ENCODE results near the gene HTRA2.
A peak's percentile ranks its signal among the peaks of the same experiment; 100 is the strongest.

Gene HTRA2

GRCh38 chr2:74496997-74497776 lies 32.5 kb upstream of the HTRA2 start:
- Mint-ChIP-seq H3K27me3 (peaks cover 6 to 47% of the 10 kb centered on the region in 2 donors), H3K4me1 (ENCODE audit: low read depth in 2 of 2) (peaks cover 19 to 23% of the 10 kb centered on the region in 2 donors), H3K4me3 (peak overlapping the region; percentile 82 to 93), H3K27ac (peak overlapping the region in 1 of 2 donors; percentile 81), H3K9me3 (no peaks in the 10 kb centered on the region), H3K36me3 (ENCODE audit: insufficient read depth) (peaks cover 12% of the 10 kb centered on the region)
- DNase-seq (no peak), ATAC-seq (replicated peaks) (no peak)

DNA sequence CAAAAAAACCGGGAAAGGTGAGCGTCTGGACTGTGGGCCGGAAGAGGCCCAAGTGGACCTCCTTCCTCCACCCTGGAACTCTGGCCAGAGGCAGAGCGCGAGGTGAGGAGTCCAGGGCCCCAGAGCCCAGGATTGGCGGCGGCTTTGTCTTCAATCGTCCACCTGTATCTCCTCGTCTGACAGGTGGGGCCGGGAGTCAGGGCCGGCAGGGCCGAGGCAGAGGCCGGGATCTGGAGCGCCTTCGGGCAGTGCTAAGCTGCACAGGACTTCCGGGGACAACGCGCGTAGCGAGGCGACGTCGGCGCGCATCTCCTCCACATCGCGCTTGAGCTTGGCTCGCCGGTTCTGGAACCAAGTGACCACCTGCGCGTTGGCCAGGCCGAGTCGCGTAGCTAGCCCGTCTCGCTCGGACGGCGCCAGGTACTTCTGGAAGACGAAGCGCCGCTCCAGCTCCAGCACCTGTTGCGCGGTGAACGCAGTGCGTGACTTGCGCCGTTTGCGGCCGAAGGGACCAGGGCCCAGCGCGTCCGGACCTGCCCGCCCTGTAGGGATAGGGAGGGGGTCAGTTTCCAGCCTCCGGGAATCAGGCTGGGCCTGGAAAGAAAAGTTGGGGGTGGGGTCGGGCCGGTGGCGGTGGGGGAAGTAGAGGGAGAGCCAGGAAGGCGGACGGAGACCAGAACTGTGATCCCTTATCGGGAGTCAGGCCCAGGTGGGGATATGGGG lies 31.8 kb upstream of the HTRA2 start:
- H3K36me3 Mint-ChIP-seq (ENCODE audit: insufficient read depth), result peaks cover 10% of the 10 kb centered on the region
- ATAC-seq (replicated peaks), result peak; percentile 55
- peaks cover 6 to 53% of the 10 kb centered on the region in 2 donors for H3K27me3 Mint-ChIP-seq
- peak overlapping the region in 1 of 2 donors; percentile 81 for H3K27ac Mint-ChIP-seq
- peak overlapping the region; percentile 82 to 93 for H3K4me3 Mint-ChIP-seq
- H3K4me1 Mint-ChIP-seq (ENCODE audit: low read depth in 2 of 2), result peaks cover 19 to 28% of the 10 kb centered on the region in 2 donors
- DNase-seq, result no peak
- H3K9me3 Mint-ChIP-seq, result no peaks in the 10 kb centered on the region

DNA sequence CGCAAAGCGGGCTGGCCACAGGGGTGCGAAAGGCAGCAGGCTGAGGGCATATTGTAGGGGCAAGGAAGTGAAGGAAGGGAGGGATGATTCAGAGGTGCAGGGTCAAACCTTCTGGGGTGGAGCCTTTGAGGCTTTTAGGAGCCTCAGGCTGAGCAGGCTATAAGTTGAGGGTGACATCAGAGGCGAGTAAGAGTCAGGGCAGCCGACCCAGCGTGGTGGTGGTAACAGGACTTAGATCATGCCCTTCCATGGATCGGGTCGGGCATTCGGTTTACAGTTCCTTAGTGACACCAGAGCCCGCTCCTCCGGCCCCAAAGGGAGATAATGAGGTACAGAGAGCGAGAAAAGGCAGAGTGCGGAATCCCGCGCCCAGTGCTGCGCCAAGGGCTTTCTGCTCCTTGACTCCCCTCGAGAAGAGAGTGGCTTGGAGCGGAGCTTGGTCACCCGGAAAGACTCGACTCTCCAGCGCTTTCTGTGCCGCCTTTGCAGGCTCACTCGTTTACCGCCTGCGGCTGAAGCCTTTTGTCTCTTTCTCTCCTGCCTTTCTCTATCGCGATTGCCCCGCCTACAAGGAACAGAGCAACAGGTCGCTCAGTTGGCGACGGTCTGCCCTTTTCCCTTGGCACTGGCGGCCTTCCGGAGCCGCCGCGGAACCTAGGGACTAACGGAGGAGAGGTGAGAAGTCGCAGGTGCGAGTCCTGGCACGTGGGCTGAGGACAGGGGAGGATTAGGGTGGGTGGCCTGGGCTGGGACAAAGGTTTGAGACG lies 31.1 kb upstream of the HTRA2 start:
- no peak for DNase-seq
- Mint-ChIP-seq H3K9me3 (no peaks in the 10 kb centered on the region), H3K4me1 (ENCODE audit: low read depth in 2 of 2) (peaks cover 19 to 34% of the 10 kb centered on the region in 2 donors), H3K36me3 (ENCODE audit: insufficient read depth) (peaks cover 8% of the 10 kb centered on the region), H3K27ac (peak overlapping the region; percentile 8 to 81), H3K4me3 (peak overlapping the region; percentile 82 to 93), H3K27me3 (peaks cover 6 to 56% of the 10 kb centered on the region in 2 donors)
- peak; percentile 39 for ATAC-seq (replicated peaks)

DNA sequence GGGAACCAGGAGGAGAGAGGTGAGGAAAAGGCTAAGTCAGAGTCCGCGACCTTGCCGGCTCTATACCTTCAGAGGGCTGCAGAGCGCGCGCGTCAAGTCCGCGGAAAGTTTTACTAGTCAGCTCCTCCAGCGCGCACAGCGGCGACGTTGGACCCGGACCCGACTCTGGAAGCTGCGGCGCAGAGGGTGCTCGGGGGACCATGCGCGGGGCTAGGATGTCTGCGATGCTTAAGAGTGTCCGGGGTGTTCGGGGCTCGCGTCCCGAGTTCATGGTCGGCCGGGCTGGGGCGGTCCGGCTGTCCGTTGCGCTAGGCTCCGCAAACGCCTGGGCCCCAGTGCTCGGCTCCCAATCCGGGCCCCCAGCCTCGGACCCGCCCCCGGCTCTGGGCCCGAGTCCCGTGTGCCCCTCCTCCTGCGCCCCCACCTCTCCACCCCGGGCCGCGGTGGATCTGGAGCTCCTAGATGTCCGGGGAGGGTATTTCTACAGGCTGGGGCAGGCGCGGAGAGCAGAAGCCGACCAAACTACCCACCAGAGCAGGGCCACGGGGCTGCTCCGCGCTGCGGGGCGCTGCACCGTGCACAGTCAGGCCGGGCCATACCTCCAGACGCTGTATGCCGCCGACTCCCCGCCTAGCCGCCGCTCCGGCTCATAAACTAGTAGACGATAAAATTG lies 30.3 kb upstream of the HTRA2 start, which contains the start of gene LBX2:
TSS of gene LBX2 (minus strand) at position 337 of the 673 bp plus-strand sequence. CDS start at position 271, 66 bp downstream.
- Mint-ChIP-seq H3K4me1 (ENCODE audit: low read depth in 2 of 2) (peaks cover 22 to 37% of the 10 kb centered on the region in 2 donors), H3K9me3 (no peaks in the 10 kb centered on the region), H3K27me3 (peaks cover 6 to 63% of the 10 kb centered on the region in 2 donors), H3K36me3 (ENCODE audit: insufficient read depth) (peaks cover 11% of the 10 kb centered on the region), H3K4me3 (peak within 1 kb of the TSS; percentile 82 to 93), H3K27ac (peak within 1 kb of the TSS; percentile 8 to 81)
- ATAC-seq (replicated peaks), result no peak
- DNase-seq, result no peak

DNA sequence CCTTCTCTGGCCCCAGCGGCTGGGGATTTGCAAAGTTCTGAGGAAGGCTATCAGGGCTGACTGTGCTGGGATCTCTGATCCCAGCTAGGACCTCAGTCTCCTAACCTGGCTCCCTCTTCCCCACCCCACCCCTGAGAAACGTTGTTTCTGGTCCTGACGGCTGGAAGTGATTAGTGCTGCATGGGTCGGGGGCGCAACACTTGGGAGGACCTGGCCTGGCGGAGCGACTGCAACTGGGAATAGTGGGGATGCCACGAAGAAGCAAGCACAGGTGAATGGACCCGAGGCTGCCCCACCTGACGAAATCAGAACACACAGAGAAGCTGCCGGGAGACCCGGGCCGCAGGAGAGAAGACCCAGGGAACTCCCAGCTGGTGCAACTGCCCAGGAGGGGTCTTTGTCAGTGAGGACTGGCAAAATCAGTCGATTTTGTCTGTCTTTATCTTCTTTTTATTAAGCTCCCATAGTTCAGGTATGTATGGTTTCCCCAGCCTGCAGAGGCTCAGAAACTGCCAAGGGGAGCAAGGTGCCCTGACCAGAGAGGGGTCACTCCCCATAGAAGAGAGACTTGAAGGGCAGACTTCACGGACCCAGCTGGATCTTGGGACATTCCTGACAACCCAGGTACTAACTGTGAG lies 29.7 kb upstream of the HTRA2 start:
- Mint-ChIP-seq H3K27me3 (peaks cover 6 to 68% of the 10 kb centered on the region in 2 donors), H3K36me3 (ENCODE audit: insufficient read depth) (peaks cover 17% of the 10 kb centered on the region), H3K9me3 (no peaks in the 10 kb centered on the region), H3K4me3 (peak overlapping the region in 1 of 2 donors; percentile 25), H3K27ac (no peak overlapping the region), H3K4me1 (ENCODE audit: low read depth in 2 of 2) (peaks cover 27 to 44% of the 10 kb centered on the region in 2 donors)
- DNase-seq (no peak), ATAC-seq (replicated peaks) (no peak)

- DNase-seq (no peak), ATAC-seq (replicated peaks) (no peak)
- Mint-ChIP-seq H3K4me3 (no peak overlapping the region), H3K27me3 (peaks cover 6 to 68% of the 10 kb centered on the region in 2 donors), H3K27ac (no peak overlapping the region), H3K36me3 (ENCODE audit: insufficient read depth) (peaks cover 22% of the 10 kb centered on the region), H3K9me3 (no peaks in the 10 kb centered on the region), H3K4me1 (ENCODE audit: low read depth in 2 of 2) (peaks cover 27 to 46% of the 10 kb centered on the region in 2 donors)
Measured at GRCh38 chr2:74500578-74500946, 29.2 kb upstream of the HTRA2 start.

DNA sequence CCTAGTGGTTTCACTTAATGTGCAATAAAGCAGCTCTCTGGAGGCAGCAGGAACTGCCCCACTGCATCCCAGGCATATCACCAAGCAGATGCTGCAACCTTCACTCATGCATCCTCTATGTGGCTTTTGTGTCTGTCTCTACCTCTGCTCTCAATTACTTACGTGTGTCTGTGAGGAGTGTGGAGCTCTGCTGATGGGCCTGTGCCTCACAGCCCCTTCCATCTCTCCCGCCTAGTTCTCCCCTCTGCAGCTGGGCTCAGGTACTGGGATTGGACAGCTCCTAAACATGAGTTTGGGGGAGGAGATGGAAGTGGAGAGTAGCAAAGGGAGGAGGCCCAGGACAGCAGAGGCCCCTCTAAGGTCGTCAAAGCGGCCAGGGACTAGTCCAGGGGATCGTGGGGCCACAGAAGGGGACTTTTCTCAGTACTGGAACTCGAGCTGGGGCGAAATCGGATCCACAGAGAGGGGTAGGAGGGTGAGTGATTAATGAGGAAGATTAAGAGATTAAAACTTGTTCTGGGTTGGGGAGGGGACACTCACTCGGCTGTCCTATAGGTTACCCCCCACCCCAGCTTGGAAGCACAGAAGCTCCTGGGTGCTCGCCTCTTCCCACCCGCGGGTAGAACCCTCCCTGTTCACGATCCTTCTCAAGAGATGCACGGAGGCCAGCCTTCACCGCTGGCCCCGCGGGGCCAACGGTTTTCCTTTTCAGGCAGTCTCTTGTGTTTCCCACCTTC lies 28.2 kb upstream of the HTRA2 start:
- Mint-ChIP-seq H3K4me3 (peak overlapping the region; percentile 69 to 77), H3K4me1 (ENCODE audit: low read depth in 2 of 2) (peaks cover 30 to 47% of the 10 kb centered on the region in 2 donors), H3K27ac (no peak overlapping the region), H3K27me3 (peaks cover 6 to 68% of the 10 kb centered on the region in 2 donors), H3K9me3 (no peaks in the 10 kb centered on the region), H3K36me3 (ENCODE audit: insufficient read depth) (peaks cover 22% of the 10 kb centered on the region)
- ATAC-seq (replicated peaks) (no peak), DNase-seq (no peak)

DNA sequence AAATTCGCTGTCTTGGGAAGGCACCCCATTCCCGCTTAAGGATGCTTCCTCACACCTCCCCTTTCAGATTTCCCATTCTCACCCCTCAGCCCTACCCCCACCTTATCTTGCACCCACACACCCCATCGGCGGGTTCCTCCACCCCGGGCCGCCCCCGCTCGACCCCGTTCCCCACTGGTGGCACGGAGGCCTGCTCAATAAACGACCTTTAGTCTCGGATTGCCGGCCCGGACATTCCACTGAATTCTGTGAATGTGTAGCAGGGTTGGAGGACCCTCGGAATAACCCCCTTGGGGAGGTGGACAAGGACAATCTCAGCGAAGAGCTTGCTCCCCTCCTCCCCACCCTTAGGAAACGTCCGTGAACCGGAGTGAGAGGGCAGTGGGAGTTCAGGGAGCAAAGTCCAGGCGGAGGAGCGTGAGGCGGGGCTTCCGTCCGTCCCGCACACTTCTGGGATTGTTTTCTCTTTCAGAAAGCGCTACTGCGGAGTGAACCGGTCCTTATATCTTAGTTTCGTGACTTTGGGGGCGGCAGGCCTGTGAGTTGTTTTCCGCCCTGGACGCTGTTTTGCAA lies 27.5 kb upstream of the HTRA2 start:
- Mint-ChIP-seq H3K27ac (no peak overlapping the region), H3K9me3 (no peaks in the 10 kb centered on the region), H3K27me3 (peaks cover 6 to 68% of the 10 kb centered on the region in 2 donors), H3K36me3 (ENCODE audit: insufficient read depth) (peaks cover 27% of the 10 kb centered on the region), H3K4me3 (peak overlapping the region; percentile 69 to 77), H3K4me1 (ENCODE audit: low read depth in 2 of 2) (peaks cover 37 to 54% of the 10 kb centered on the region in 2 donors)
- DNase-seq (no peak), ATAC-seq (replicated peaks) (no peak)

- Mint-ChIP-seq H3K9me3 (no peaks in the 10 kb centered on the region), H3K36me3 (ENCODE audit: insufficient read depth) (peaks cover 33% of the 10 kb centered on the region), H3K4me1 (ENCODE audit: low read depth in 2 of 2) (peaks cover 42 to 60% of the 10 kb centered on the region in 2 donors), H3K27me3 (peaks cover 6 to 63% of the 10 kb centered on the region in 2 donors), H3K27ac (peak overlapping the region in 1 of 2 donors; percentile 77), H3K4me3 (peak overlapping the region; percentile 69 to 77)
- ATAC-seq (replicated peaks), result no peak
- peak in 1 of 3 experiments; percentile 32 for DNase-seq
Measured at GRCh38 chr2:74502720-74503505, 26.8 kb upstream of the HTRA2 start.

GRCh38 chr2:74503506-74504475 lies 25.9 kb upstream of the HTRA2 start:
- Mint-ChIP-seq H3K4me3 (peak overlapping the region; percentile 69 to 77), H3K36me3 (ENCODE audit: insufficient read depth) (peaks cover 42% of the 10 kb centered on the region), H3K4me1 (ENCODE audit: low read depth in 2 of 2) (peaks cover 42 to 58% of the 10 kb centered on the region in 2 donors), H3K27ac (peak overlapping the region in 1 of 2 donors; percentile 77), H3K9me3 (no peaks in the 10 kb centered on the region), H3K27me3 (peaks cover 0 to 54% of the 10 kb centered on the region in 2 donors)
- ATAC-seq (replicated peaks) (no peak), DNase-seq (no peak)
